ENCODE data around the gene ZNF444.

The ZNF444 gene

GRCh38 chr19:56123266-56123891 lies 17.7 kb upstream of the ZNF444 start:
- H3K4me3 ChIP-seq (ENCODE audit: low read length) = no peak overlapping the region
- TF ChIP-seq ZNF274 (IDR thresholded peaks at IDR 0.05; ENCODE audit: low read depth, low read length) = no peak

- H3K4me3 ChIP-seq (ENCODE audit: low read length) = no peak overlapping the region
- no peak for TF ChIP-seq ZNF274 (IDR thresholded peaks at IDR 0.05; ENCODE audit: low read depth, low read length)
Measured at GRCh38 chr19:56124578-56124977, 16.5 kb upstream of the ZNF444 start.

- no peak overlapping the region for H3K4me3 ChIP-seq (ENCODE audit: low read length)
- no peak for TF ChIP-seq ZNF274 (IDR thresholded peaks at IDR 0.05; ENCODE audit: low read depth, low read length)
Measured at GRCh38 chr19:56125806-56126590, 15.1 kb upstream of the ZNF444 start.

GRCh38 chr19:56126983-56127780 lies 13.9 kb upstream of the ZNF444 start:
- H3K4me3 ChIP-seq (ENCODE audit: low read length) = no peak overlapping the region
- no peak for TF ChIP-seq ZNF274 (IDR thresholded peaks at IDR 0.05; ENCODE audit: low read depth, low read length)

- TF ChIP-seq ZNF274 (IDR thresholded peaks at IDR 0.05; ENCODE audit: low read depth, low read length) = no peak
- H3K4me3 ChIP-seq (ENCODE audit: low read length) = no peak overlapping the region
Measured at GRCh38 chr19:56130006-56130405, 11.1 kb upstream of the ZNF444 start.

- TF ChIP-seq ZNF274 (IDR thresholded peaks at IDR 0.05; ENCODE audit: low read depth, low read length) = no peak
- H3K4me3 ChIP-seq (ENCODE audit: low read length) = no peak overlapping the region
Measured at GRCh38 chr19:56131651-56132050, 9.4 kb upstream of the ZNF444 start.

- no peak for TF ChIP-seq ZNF274 (IDR thresholded peaks at IDR 0.05; ENCODE audit: low read depth, low read length)
- H3K4me3 ChIP-seq (ENCODE audit: low read length) = no peak overlapping the region
Measured at GRCh38 chr19:56132316-56132822, 8.7 kb upstream of the ZNF444 start.

GRCh38 chr19:56133858-56134653 lies 7.0 kb upstream of the ZNF444 start:
- H3K4me3 ChIP-seq (ENCODE audit: low read length) = no peak overlapping the region
- TF ChIP-seq ZNF274 (IDR thresholded peaks at IDR 0.05; ENCODE audit: low read depth, low read length) = no peak

- H3K4me3 ChIP-seq (ENCODE audit: low read length) = no peak overlapping the region
- TF ChIP-seq ZNF274 (IDR thresholded peaks at IDR 0.05; ENCODE audit: low read depth, low read length) = no peak
Measured at GRCh38 chr19:56134654-56134921, 6.5 kb upstream of the ZNF444 start.

GRCh38 chr19:56136362-56136761 lies 4.7 kb upstream of the ZNF444 start:
- no peak overlapping the region for H3K4me3 ChIP-seq (ENCODE audit: low read length)
- TF ChIP-seq ZNF274 (IDR thresholded peaks at IDR 0.05; ENCODE audit: low read depth, low read length) = no peak

- H3K4me3 ChIP-seq (ENCODE audit: low read length) = no peak overlapping the region
- TF ChIP-seq ZNF274 (IDR thresholded peaks at IDR 0.05; ENCODE audit: low read depth, low read length) = no peak
Measured at GRCh38 chr19:56137405-56137804, 3.7 kb upstream of the ZNF444 start.

- no peak for TF ChIP-seq ZNF274 (IDR thresholded peaks at IDR 0.05; ENCODE audit: low read depth, low read length)
- H3K4me3 ChIP-seq (ENCODE audit: low read length) = no peak overlapping the region
Measured at GRCh38 chr19:56138069-56138468, 3.0 kb upstream of the ZNF444 start.

- peak overlapping the region; percentile 77 for H3K4me3 ChIP-seq (ENCODE audit: low read length)
- TF ChIP-seq ZNF274 (IDR thresholded peaks at IDR 0.05; ENCODE audit: low read depth, low read length) = no peak
Measured at GRCh38 chr19:56139847-56140582, 1.1 kb upstream of the ZNF444 start.
